ENCODE measurements around the gene PARD3. TPM values are rescaled to one million over a fixed set of nuclear protein-coding genes. Genes with fewer than 3 reads are reported as not detected.
"Not testable (repeated sequence)": the region's sequence is repeated elsewhere in the genome, so short reads cannot be mapped to it uniquely, and the experiment has no call there.

The PARD3 gene
- total RNA-seq, 2 experiments from 2014 or later: 0.15 to 0.18 TPM

- ChIA-PET CTCF (no interaction called here), POLR2A (no interaction called here)
- H3K4me1 Mint-ChIP-seq: no peaks in the 10 kb centered on the region
- H3K27me3 Mint-ChIP-seq: no peaks in the 10 kb centered on the region
- no peak overlapping the region for H3K27ac Mint-ChIP-seq
- no peaks in the 10 kb centered on the region for H3K9me3 Mint-ChIP-seq
- no peak for DNase-seq
- H3K36me3 Mint-ChIP-seq (ENCODE audit: low read depth): no peaks in the 10 kb centered on the region
- H3K4me3 Mint-ChIP-seq: no peak overlapping the region
These were observed 370.6 kb downstream of the PARD3 start for GRCh38 chr10:34444223-34445183.

GRCh38 chr10:34439386-34439785 is 375.7 kb downstream of the PARD3 start:
- H3K4me1 Mint-ChIP-seq; DNase-seq; CTCF ChIA-PET; H3K27me3 Mint-ChIP-seq; H3K4me3 Mint-ChIP-seq; H3K36me3 Mint-ChIP-seq (ENCODE audit: low read depth); H3K9me3 Mint-ChIP-seq; H3K27ac Mint-ChIP-seq; POLR2A ChIA-PET: not testable (repeated sequence)

- POLR2A ChIA-PET: no interaction called here
- Mint-ChIP-seq H3K36me3 (ENCODE audit: low read depth) (no peaks in the 10 kb centered on the region), H3K4me3 (no peak overlapping the region), H3K27me3 (no peaks in the 10 kb centered on the region), H3K27ac (no peak overlapping the region), H3K9me3 (no peaks in the 10 kb centered on the region), H3K4me1 (no peaks in the 10 kb centered on the region)
- no peak for DNase-seq
- CTCF ChIA-PET: no interaction called here
These were observed 376.4 kb downstream of the PARD3 start for GRCh38 chr10:34438741-34439140.

- H3K4me3 Mint-ChIP-seq: no peak overlapping the region
- no peak overlapping the region for H3K27ac Mint-ChIP-seq
- no peaks in the 10 kb centered on the region for H3K36me3 Mint-ChIP-seq (ENCODE audit: low read depth)
- H3K9me3 Mint-ChIP-seq: no peaks in the 10 kb centered on the region
- DNase-seq: no peak
- H3K27me3 Mint-ChIP-seq: no peaks in the 10 kb centered on the region
- ChIA-PET POLR2A (no interaction called here), CTCF (no interaction called here)
- H3K4me1 Mint-ChIP-seq: no peaks in the 10 kb centered on the region
These were observed 377.2 kb downstream of the PARD3 start for GRCh38 chr10:34437906-34438305.

GRCh38 chr10:34434119-34434594 is 380.9 kb downstream of the PARD3 start:
- no peak for DNase-seq
- ChIA-PET CTCF (interaction anchor here (0.7 kb wide), 1 partner anchor 1199 kb away, joined by 3 read pairs; no protein-coding TSS in a partner anchor), POLR2A (no interaction called here)
- Mint-ChIP-seq H3K27ac (no peak overlapping the region), H3K27me3 (no peaks in the 10 kb centered on the region), H3K4me3 (no peak overlapping the region), H3K36me3 (ENCODE audit: low read depth) (no peaks in the 10 kb centered on the region), H3K4me1 (no peaks in the 10 kb centered on the region), H3K9me3 (no peaks in the 10 kb centered on the region)

GRCh38 chr10:34433241-34434076 is 381.6 kb downstream of the PARD3 start:
- no peaks in the 10 kb centered on the region for H3K36me3 Mint-ChIP-seq (ENCODE audit: low read depth)
- ChIA-PET POLR2A (no interaction called here), CTCF (interaction anchor here (0.7 kb wide), 1 partner anchor 1200 kb away, joined by 3 read pairs; no protein-coding TSS in a partner anchor)
- no peaks in the 10 kb centered on the region for H3K4me1 Mint-ChIP-seq
- H3K9me3 Mint-ChIP-seq: no peaks in the 10 kb centered on the region
- no peak overlapping the region for H3K4me3 Mint-ChIP-seq
- no peak for DNase-seq
- H3K27me3 Mint-ChIP-seq: no peaks in the 10 kb centered on the region
- H3K27ac Mint-ChIP-seq: no peak overlapping the region

GRCh38 chr10:34432589-34432988 is 382.5 kb downstream of the PARD3 start:
- no peak overlapping the region for H3K27ac Mint-ChIP-seq
- ChIA-PET POLR2A (no interaction called here), CTCF (no interaction called here)
- no peak overlapping the region for H3K4me3 Mint-ChIP-seq
- DNase-seq: no peak
- no peaks in the 10 kb centered on the region for H3K4me1 Mint-ChIP-seq
- no peaks in the 10 kb centered on the region for H3K36me3 Mint-ChIP-seq (ENCODE audit: low read depth)
- no peaks in the 10 kb centered on the region for H3K27me3 Mint-ChIP-seq
- H3K9me3 Mint-ChIP-seq: no peaks in the 10 kb centered on the region

GRCh38 chr10:34430685-34431084 is 384.4 kb downstream of the PARD3 start:
- ChIA-PET CTCF (no interaction called here), POLR2A (no interaction called here)
- no peaks in the 10 kb centered on the region for H3K36me3 Mint-ChIP-seq (ENCODE audit: low read depth)
- no peak overlapping the region for H3K27ac Mint-ChIP-seq
- H3K27me3 Mint-ChIP-seq: no peaks in the 10 kb centered on the region
- no peak for DNase-seq
- no peak overlapping the region for H3K4me3 Mint-ChIP-seq
- H3K4me1 Mint-ChIP-seq: no peaks in the 10 kb centered on the region
- H3K9me3 Mint-ChIP-seq: no peaks in the 10 kb centered on the region

GRCh38 chr10:34428501-34428900 is 386.6 kb downstream of the PARD3 start:
- Mint-ChIP-seq H3K36me3 (ENCODE audit: low read depth) (no peaks in the 10 kb centered on the region), H3K27ac (no peak overlapping the region), H3K27me3 (no peaks in the 10 kb centered on the region), H3K4me3 (no peak overlapping the region), H3K4me1 (no peaks in the 10 kb centered on the region), H3K9me3 (no peaks in the 10 kb centered on the region)
- ChIA-PET POLR2A (no interaction called here), CTCF (no interaction called here)
- DNase-seq: no peak

- H3K4me1 Mint-ChIP-seq: no peaks in the 10 kb centered on the region
- no peak overlapping the region for H3K27ac Mint-ChIP-seq
- no peak overlapping the region for H3K4me3 Mint-ChIP-seq
- ChIA-PET POLR2A (no interaction called here), CTCF (no interaction called here)
- H3K9me3 Mint-ChIP-seq: no peaks in the 10 kb centered on the region
- DNase-seq: no peak
- no peaks in the 10 kb centered on the region for H3K36me3 Mint-ChIP-seq (ENCODE audit: low read depth)
- no peaks in the 10 kb centered on the region for H3K27me3 Mint-ChIP-seq
These were observed 387.2 kb downstream of the PARD3 start for GRCh38 chr10:34427911-34428216.

GRCh38 chr10:34427158-34427910 is 387.8 kb downstream of the PARD3 start:
- POLR2A ChIA-PET: not testable (repeated sequence)

GRCh38 chr10:34426538-34427157 is 388.4 kb downstream of the PARD3 start:
- H3K27me3 Mint-ChIP-seq; POLR2A ChIA-PET; H3K4me3 Mint-ChIP-seq; H3K9me3 Mint-ChIP-seq; CTCF ChIA-PET; DNase-seq; H3K4me1 Mint-ChIP-seq; H3K27ac Mint-ChIP-seq; H3K36me3 Mint-ChIP-seq (ENCODE audit: low read depth): not testable (repeated sequence)

More at GRCh38 chr10:34427158-34427910, 387.8 kb downstream of the PARD3 start:
- DNase-seq; H3K27me3 Mint-ChIP-seq; H3K27ac Mint-ChIP-seq; H3K4me3 Mint-ChIP-seq; H3K36me3 Mint-ChIP-seq (ENCODE audit: low read depth); H3K9me3 Mint-ChIP-seq; CTCF ChIA-PET; H3K4me1 Mint-ChIP-seq: not testable (repeated sequence)

- ChIA-PET POLR2A (no interaction called here), CTCF (no interaction called here)
- Mint-ChIP-seq H3K4me3 (no peak overlapping the region), H3K27ac (no peak overlapping the region), H3K27me3 (no peaks in the 10 kb centered on the region), H3K9me3 (no peaks in the 10 kb centered on the region), H3K36me3 (ENCODE audit: low read depth) (no peaks in the 10 kb centered on the region), H3K4me1 (no peaks in the 10 kb centered on the region)
- DNase-seq: no peak
These were observed 389.1 kb downstream of the PARD3 start for GRCh38 chr10:34426041-34426440.

Data from activated CD4-positive, alpha-beta memory T cell treated with anti-CD3 and anti-CD28 coated beads, Interleukin-2, amount 10 ng/mL, durations not matched to agents 7 days and 5 days (primary cell).